ENCODE data around the gene USP16.

The USP16 gene

GRCh38 chr21:29092102-29092959 lies 67.9 kb downstream of the USP16 start:
- in situ Hi-C loops (cut with MboI; ENCODE audit: low pct_unique_long_range_greater_than_20kb, low sequenced_read_pairs, unreplicated experiment): no loop called here
- DNase-seq (ENCODE audit: low spot score): no peak
- no peak for TF ChIP-seq CTCF (IDR thresholded peaks at IDR 0.05; ENCODE audit: extremely low read depth, insufficient read depth, missing control alignments)

GRCh38 chr21:29096218-29097015 lies 71.9 kb downstream of the USP16 start:
- in situ Hi-C loops (cut with MboI; ENCODE audit: low pct_unique_long_range_greater_than_20kb, low sequenced_read_pairs, unreplicated experiment): no loop called here
- TF ChIP-seq CTCF (IDR thresholded peaks at IDR 0.05; ENCODE audit: extremely low read depth, insufficient read depth, missing control alignments): no peak
- DNase-seq (ENCODE audit: low spot score): no peak

- in situ Hi-C loops (cut with MboI; ENCODE audit: low pct_unique_long_range_greater_than_20kb, low sequenced_read_pairs, unreplicated experiment): no loop called here
- no peak for DNase-seq (ENCODE audit: low spot score)
- TF ChIP-seq CTCF (IDR thresholded peaks at IDR 0.05; ENCODE audit: extremely low read depth, insufficient read depth, missing control alignments): no peak
Observed at GRCh38 chr21:29098156-29098555, 73.7 kb downstream of the USP16 start.

GRCh38 chr21:29102791-29103257 lies 78.4 kb downstream of the USP16 start:
- DNase-seq (ENCODE audit: low spot score): no peak
- TF ChIP-seq CTCF (IDR thresholded peaks at IDR 0.05; ENCODE audit: extremely low read depth, insufficient read depth, missing control alignments): no peak
- in situ Hi-C loops (cut with MboI; ENCODE audit: low pct_unique_long_range_greater_than_20kb, low sequenced_read_pairs, unreplicated experiment): loop anchor here (25.0 kb wide), 1 partner anchor 734 kb away; no protein-coding TSS in a partner anchor
